Measurements from ENCODE around the gene MLLT1.

The MLLT1 gene

DNA sequence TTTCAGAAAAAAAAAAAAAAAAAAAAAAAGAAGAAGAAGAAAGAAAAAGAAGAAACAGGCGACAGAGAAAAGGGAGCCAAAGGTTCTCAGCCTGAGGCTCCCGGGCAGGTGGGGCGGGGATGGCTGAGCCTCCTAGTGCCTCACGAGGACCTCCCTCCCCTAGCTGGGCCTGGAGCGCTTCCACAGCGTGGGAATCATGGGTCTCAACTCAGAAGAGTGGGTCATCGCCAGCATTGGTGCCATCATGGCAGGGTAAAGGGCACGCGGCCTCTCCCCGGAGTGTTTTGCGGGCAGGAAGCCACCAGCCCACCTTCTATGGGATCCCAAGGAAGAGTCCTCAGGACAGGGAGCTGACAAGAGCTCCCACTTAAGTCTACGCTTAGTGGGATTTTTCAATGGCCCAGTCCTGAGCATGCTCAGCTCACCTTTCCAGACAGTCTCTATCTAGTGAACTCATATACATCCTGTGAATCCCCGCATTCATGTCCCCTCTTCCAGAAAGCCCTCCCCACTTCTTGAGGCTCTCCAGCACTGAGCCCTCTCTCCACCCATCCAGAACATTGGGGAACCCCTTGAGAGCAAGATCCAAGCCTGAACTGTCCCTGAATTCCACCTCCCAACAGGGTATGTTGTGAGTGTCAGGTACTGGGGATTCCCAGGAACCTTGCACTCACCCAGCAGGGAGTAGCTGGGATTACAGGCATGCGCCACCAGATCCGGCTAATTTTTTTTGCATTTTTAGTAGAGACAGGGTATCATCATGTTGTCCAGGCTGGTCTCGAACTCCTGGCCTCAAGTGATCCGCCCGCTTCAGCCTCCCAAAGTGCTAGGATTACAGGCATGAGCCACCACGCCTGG lies 74.7 kb downstream of the MLLT1 start:
- no peak for ATAC-seq

- no peak for ATAC-seq
These were observed 75.6 kb downstream of the MLLT1 start for GRCh38 chr19:6204212-6204611.

GRCh38 chr19:6199240-6199994 lies 80.4 kb downstream of the MLLT1 start:
- peak; percentile 87 to 89 for ATAC-seq

GRCh38 chr19:6198896-6199239 lies 80.9 kb downstream of the MLLT1 start:
- no peak for ATAC-seq

- no peak for ATAC-seq
These were observed 83.4 kb downstream of the MLLT1 start for GRCh38 chr19:6196361-6196760.

DNA sequence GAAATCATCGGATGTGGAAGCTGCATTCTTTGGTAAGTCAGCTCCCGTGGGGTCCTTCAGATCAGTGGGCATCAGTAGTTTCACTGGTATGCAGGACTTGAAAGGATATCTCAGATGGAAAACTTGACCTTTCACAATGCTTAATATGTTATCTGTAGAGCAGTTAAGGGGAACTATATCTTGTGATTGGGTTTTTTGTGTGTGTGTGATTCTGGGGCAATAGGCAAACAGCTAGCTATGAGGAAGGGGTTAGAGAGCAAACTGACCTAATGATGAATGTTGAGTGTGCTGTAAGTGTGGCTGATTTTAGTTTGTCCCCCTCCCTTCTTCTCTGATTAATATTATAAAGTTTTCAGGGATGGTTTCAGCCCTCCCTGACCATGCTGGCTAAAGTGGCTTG lies 91.0 kb downstream of the MLLT1 start:
- ATAC-seq = no peak

- no peak for ATAC-seq
These were observed 92.4 kb downstream of the MLLT1 start for GRCh38 chr19:6187374-6187773.

- no peak for ATAC-seq
These were observed 93.6 kb downstream of the MLLT1 start for GRCh38 chr19:6185835-6186834.

DNA sequence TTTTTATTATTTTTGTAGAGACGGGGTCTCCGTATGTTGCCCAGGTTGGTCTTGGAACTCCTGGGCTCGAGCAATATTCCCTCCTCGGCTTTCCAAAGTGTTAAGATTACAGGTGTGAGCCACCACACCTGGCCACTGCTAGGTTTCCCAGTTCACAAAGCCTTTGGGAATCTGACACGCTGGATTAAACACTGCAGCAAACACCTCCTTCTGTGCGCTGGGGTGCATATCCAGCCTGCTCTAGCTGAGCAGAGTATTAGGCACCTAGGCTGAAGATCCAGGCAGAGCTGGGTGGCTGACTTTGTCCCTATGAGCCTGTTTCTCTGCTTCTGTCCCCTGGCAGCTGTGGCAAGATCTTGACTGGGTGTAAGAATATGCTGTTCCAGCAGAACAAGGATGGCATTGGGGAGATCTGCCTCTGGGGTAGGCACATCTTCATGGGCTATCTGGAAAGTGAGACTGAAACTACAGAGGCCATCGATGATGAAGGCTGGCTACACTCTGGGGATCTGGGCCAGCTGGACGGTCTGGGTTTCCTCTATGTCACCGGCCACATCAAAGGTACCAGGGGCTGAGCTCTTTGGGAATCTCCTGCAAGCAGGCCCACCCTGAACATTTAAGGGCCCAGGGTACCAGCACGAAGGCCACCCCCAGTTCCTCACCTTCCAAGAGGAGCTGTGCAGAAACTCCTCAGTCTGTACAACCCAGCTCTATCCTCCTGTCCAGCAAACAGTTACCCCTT lies 94.5 kb downstream of the MLLT1 start:
- ATAC-seq = no peak

DNA sequence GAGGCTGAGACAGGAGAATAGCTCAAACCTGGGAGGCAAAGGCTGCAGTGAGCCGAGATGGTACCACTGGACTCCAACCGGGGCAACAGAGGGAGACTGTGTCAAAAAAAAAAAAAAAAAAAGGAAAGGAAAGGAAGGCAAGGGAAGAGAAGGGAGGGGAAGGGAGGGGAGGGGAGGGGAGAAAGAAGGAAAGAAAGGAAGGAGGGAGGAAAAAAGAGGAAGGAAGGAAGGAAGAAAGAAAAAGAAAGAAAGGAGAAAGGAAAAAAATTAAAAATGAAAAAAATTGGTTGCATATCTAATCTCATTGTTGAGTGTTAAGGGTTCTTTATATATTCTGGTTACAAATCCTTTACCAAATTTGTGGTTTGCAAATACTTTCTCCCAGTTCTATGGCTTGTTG lies 98.7 kb downstream of the MLLT1 start:
- ATAC-seq = no peak

DNA sequence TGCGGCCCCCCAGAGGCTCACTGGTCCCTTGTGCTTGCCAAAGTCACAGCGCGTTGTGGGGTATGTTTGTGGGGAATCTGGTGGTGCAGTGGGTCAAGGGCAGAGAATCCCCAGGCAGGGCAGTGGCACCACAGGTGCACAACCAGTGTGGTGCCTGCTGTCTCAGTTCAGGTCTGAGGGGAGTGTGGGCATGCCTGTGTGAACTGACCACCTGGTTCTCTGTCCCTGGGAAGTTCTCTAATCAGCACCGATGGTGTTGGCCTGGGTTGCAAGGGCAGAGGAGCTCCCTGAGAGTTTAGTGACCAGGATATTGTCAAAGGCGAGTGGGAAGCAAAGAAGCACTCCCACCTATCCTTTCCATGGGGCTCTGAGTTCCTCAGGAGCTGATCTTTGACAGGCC lies 106.6 kb downstream of the MLLT1 start:
- no peak for ATAC-seq

DNA sequence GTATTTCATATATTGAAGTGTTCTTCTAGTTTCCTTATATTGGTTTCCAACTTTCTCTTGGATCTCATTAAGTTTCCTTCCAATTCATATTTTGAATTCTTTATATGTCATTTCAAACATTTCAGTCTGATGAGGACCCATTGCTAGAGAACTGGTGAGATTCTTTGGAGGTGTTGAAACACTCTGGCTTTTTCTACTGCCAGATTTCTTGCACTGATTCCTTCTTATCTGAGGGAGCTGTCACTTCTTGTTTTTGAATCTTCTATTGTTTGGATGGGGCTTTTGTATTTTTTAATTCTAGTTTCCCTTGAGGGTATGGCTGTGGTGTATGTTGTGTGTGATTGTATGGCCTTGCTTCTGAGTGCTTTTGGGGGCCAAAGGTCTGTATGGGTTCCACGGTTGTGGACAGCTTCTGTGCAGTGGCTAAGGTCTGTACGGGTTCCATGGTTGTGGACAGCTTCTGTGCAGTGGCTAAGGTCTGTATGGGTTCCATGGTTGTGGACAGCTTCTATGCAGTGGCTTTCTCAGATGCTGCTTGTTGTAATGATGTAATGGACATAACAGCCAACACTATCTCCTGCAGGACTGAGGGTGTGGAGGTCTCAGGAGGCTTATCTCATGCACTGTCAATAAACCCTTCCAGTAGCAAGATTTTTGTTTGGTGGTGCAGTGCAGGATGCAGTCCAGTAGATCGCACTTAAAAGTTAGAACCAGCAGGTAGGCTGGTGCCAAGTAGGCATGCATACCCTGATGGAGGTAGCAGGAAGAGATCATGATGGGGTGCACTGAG lies 107.5 kb downstream of the MLLT1 start:
- ATAC-seq = no peak

- no peak for ATAC-seq
These were observed 112.7 kb downstream of the MLLT1 start for GRCh38 chr19:6167115-6167514.

DNA sequence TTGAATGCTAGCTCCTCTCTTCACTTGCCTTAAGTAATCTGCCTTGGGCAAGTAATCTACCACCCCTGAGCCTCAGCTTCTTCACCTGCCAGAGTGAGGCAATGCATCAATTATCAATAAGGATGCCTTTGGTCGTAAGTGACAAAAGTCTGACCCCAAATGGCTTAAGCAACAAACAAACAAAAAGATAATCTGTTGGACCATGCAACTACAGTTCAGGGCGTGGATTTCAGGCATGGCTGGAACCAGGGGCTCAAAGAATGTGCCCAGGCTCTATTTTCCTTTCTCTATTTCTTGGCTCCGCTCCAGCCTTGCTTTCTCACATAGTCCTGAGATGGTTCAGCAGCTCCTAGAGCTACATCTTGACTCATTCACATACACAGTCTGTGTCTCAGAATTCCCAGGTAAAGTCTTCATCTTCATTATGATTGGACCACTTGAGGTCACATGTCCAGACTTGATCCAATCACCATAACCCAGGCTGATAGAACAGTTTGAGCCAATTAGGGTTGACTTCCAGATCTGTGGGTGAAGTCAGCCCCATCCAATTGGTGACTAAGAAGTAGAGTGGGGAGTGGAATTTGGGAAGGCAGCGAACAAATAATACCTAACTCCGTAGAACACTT lies 114.8 kb downstream of the MLLT1 start:
- no peak for ATAC-seq

- ATAC-seq = peak in 1 of 2 donors; percentile 38
These were observed 118.4 kb downstream of the MLLT1 start for GRCh38 chr19:6161271-6161850.

Measured in activated CD4-positive, CD25-positive, alpha-beta regulatory T cell treated with anti-CD3 and anti-CD28 coated beads, Interleukin-2, amount 50 U/mL, for 24 hours (primary cell).